GOT3 (cell line): ENCODE data around the gene UGT1A8.

ENCODE experiments used
- DNase-seq: peaks from one replicate; lab custom pipeline; 2025; ENCODE audit warnings: mixed read lengths; lab: John Stamatoyannopoulos, UW

UGT1A8 gene

DNA sequence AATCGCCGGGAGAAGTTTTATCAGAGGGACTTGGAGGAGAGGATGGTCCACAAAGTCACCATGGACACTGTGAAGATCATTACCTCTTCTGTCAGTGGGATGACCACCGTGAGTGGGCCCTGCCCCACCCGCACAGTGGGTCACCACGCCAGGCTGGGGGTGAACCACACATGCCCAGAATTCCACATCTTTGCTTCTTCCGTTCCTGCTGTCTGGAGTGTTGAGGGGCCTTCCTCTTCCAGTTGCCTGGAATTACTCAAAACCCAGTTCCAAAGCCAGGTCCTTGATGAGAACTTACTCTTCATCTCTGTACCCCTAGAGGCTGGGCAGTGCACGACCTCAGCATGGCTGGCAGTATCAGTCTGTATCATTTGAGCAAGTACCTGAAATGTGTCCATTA lies 182.8 kb downstream of the UGT1A8 start:
- no peak for DNase-seq

DNA sequence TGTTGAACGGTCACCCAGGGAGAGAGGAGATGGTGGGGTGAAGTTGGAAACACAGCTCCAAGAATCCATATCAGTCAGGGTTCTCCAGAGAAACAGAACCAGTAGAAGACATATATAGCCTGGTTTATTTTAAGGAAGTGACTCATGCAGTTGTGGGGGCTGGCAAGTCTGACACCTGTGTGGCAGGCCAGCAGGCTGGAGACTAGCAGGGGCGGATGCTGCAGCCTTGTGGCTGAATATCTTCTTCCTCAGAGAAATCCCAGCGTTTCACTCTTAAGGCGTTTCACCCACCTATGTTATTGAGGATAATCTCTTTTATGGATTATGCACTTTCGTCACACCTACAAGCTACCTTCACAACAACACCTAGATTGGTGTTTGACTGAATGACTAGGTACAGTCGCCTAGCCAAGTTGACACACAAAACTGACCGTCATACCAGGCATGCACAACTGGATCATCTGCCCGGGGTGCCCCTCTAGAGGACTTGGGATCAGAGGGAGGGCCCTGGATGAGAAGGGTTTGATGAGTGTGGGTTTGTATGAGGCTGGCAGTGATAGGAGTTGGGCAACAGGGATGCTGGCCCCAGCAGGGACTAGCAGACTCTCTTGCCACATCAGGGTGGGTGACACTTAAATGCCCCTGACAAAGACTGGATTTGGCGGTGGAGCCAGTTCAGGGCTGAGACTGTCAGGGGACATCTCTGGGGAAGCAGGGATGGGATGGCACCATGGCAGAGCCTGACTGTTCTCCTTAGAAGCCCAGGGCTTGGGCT lies 184.1 kb downstream of the UGT1A8 start:
- no peak for DNase-seq

DNA sequence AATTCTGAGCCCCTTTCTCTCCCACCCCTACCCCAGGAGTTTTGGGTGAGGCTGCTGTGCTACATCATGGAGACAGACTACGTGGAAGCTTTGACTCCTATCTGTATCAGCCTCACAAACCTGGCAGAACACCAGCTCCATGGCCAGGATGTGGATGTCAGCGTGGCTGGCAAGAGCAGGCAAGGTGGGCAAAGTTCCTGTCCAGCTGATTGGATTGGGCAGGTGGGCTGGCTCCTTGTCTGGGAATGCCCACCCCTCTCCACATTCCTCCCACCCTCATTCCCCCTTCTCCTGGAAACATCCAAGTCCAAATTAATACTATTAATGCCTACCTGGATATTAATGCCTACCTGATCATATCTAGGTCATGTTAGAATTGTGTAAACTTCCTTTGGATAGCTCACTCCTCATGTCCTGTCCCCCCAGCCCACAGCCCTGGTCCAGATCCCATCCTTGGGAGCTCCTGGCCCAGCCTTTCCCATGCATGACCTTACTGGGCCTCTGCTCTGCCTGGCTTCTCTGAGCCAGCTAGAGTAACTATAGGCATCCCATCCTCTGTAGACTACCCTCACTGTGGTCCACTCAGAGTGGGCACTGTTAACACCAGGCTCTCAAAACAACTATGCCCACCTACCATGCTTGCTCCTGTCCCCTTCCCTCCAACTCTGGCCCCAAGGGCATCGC lies 184.8 kb downstream of the UGT1A8 start:
- no peak for DNase-seq

DNA sequence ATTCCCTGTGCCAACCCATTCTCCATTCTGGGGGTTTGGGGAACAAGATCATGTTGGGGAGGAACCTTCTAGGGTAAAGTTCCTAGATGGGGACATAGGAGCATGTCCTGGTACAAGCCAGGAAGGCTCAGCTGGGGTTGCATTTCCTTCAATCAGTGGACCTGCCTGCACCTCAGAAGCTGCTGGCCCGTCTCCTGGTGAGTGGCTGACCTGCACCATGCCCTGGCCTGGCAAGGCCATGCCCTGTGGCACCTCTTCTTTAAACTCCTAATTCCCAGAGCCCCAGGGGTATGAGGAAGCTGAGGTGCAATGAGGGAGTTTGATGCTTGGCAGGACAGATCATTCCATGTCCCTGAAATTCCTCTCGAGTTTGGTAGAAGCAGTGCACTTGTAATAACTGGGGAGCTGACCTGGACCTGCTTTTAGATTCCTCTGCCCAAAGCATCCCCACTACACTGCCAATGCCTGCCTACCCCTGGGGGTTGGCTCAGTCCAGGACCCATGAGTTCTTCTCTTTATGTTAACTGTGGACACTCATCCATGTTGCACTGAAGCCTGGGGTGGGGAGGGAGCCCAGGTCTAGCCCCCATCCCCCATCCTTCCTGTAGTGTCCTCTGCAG lies 186.0 kb downstream of the UGT1A8 start:
- no peak for DNase-seq

DNA sequence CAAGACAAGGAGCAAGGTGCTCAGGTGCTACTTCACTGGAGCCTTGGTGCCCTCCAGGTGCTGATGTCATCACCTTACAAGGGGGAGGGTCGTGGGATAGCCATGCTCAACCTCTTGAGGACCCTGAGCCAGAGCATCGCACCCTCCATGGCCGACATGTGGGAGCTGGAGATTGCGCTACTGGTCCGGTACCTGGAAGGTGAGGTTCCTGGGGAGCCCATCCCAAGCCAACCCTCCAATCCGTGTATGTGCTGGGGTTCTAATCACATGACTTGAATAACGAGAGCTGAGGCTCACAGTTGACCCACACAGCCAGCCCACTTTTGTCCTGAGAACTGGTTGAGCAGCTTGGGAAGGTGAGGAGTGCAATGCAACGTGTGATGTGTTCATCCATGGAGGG lies 186.6 kb downstream of the UGT1A8 start:
- no peak for DNase-seq

DNA sequence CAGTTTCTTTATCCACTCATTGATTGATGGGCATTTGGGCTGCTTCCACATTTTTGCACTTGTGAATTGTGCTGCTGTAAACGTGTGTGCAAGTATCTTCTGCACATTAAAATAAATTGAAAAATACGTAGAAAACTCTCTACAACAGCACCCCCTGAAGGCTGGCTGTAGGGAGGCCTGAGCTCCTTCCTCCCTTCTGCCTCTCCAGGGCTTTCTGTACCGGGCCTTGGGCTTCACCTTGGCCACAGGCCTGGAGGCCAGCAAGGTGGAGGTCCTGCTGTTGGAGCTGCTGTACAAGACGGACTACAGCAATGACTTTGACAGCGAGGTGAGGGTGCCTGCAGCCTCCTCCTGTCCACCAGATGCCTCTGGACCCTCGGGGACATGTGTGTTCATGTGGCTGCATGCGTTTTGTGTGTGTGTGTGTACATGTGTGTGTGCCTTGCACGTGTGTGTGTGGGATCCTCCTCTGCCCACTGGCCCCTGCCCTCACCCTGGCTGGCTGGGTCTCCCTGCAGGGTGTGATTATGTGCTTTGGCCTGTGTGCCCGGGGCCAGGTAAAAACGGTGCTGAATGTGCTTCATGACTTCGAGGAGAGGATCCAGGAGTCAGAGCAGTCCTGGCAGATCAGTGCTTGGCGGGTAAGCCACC lies 189.9 kb downstream of the UGT1A8 start:
- no peak for DNase-seq

DNA sequence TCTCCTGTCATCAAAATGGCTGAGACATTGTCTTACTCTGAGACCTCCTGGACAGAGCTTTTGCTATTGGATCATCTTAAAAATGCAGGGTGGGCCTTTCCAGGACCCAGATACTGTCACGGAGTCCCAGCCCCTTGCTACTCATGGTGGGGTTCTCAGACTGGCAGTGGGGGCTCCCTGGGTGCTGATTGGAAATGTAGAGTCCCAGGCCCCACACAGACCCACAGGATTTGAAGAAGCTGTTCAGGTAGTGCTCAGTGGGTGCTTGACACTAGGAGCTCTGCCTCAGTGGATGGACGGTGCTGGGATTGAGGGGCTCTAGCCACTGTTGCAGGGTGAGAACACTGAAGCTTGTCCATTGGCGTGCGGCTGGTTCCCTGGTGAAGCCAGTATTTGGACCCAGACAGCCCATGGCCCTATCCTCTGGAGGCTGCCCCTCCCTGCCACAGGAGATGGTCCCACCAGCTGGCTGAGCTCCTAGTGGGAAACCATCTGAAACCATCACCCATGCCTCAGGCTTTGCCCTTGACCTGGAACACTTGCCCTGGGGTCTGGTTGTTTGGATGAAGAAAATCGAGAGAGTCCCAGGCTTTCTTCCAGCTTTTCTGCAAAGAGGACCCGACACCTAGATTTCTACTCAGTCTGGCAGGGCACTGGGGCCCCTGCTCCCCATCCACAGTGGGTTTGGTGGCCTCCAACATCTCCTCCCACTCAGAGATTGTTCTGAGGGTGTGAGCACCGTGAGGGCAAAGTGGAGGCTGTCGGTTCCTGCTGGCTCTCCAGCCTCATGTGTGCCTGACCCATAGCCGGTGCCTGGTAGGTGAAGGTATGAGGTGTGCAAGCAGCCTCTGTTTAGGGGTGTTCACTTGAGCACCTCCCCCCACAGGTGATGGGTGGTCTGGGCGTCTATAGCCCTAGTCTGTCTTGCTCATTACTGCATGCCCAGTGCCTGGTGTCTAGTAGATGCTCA lies 190.8 kb downstream of the UGT1A8 start:
- DNase-seq = no peak

DNA sequence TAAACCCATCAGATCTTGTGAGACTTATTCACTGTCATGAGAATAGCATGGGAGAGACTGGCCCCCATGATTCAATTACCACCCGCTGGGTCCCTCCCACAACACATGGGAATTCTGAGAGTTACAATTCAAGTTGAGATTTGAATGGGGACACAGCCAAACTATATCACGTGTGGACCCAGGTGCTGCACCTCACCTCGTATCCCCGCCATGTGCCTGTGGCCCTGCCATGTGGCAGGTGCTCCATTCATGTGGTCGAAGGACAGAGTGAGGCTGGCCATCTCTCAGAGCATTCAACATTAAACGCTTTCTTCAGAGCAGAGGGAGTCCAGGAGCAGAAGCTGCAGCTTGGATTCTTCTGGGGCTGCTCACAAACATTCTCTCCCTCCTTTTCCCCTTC lies 193.0 kb downstream of the UGT1A8 start:
- no peak for DNase-seq

DNA sequence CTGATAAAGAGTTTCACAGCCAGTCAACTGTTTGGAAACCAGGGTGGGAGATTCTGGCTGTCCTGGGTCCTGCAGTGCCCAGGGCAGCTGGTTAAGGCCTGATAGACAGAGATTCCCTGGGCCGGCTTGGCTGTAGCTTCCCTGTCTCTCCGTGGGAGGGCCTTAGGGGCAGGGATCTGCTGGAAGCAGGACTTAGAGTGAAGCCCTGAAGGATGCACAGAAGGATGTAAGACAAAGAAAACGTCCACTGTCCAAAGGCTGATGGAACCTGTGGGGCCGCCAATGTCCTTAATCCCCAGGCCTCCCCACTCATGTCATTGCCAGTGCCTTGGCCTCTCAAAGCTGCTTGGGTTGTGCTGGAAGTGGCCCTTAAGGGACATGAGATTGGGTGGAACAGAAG lies 193.7 kb downstream of the UGT1A8 start:
- no peak for DNase-seq

DNA sequence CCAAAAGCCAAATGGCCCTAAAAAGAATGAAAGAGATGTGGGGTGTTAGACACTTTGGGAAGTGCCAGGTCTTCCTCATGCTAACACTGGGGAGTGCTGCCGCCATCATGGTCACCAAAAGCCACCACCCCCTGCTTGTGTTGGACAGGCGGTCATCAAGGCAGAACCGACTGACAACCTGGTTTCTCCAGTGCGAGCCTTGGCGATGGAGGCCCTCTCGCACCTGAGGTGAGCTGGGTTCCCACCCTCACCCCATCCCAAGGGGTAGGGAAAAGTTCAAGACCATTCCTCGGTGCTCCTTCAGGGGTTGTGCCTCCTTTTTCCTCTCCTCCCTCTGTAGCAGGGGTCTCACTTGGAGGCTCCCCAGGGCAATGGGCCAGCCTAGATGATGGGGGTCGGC lies 194.3 kb downstream of the UGT1A8 start:
- no peak for DNase-seq

DNA sequence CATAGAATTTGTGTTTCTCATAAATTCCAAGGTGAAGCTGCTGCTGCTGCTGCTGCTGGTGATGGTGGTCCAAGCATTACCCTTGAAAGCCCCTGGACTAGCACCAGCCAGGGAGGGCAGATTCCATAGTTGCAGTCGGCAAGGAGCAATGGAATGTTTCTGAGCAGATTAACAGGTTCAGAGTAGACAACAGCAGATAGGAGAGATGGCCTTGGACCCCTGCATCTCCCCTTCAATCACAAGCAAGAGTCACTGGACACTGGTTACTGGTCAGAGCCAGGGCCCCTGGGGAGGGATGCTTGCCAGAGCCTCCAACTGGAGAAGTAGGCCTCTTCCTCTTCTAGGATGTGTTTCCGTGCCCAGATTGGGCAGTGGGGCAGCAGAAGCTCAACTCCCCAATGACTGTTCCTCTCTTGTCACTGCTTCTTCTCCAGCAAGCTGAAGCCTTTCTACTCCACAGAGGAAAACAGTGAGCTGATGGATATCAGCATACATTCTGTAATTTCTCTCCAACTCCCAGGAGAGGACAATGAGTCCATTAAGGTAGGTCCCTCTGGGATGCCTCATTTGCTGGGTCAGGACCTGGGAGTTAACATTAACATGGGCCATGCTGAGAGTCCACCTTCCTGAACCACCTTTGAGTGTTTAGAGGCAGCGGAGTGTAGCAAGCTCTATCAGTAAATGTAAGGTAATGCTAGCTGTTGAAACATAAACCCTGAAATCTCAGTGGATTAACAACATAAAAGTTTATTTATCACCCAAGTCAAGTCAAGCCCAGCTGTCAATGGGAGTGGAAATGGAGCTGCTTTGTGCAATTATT lies 196.0 kb downstream of the UGT1A8 start:
- DNase-seq = no peak

DNA sequence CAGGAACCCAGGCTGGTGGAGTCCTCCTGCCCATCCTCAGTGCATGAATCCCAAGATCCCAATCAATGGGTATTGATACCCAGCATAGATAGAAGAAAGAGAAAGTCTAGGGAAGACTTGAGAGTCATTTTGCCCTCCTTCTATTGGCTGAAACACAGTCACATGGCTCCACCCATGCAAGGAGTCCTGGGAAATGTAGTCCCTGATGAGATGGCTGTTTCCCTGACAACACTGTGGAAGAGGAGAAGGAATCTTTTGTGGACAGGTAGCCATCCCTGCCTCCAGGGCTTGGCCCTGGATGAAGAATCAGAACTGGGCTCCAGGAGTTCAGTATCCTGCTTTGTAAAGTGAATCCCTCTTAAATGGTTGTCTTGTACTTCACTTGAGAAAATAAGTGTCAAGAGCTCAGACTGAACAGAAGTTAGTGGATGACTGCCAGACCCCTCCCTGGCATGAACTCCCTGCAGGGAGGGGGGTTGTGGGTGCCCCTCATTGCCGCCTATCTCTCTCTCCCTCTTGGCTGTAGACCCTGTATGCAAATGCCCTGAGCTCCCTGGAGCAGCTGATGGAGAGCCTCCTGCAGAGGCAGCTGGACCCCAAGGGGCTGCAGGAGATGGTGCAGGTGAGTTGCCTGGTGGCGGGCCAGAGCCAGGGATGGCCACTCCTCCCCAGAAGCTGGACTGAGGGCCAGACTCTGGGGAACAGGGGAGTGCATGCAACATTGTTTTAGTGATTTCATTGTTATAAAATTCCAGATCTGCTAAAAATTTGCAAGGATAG lies 196.8 kb downstream of the UGT1A8 start:
- DNase-seq = no peak

DNA sequence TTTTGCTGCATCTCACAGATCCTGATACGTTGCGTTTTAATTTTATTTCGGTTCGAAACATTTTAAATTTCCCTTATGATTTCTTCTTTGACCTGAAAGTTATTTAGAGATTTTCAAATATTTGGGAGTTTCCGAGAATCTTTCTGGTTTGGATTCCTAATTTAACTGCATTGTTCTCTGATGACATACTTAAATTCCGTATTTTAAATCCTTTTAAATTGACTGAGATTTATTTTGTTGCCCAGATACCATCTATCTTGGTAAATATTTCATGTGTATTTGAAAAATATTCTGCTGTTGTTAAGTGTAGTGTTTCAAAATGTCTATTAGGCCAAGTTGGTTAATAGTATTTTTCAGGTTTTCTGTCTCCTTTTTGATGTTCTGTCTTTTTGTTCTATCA lies 198.4 kb downstream of the UGT1A8 start:
- no peak for DNase-seq

DNA sequence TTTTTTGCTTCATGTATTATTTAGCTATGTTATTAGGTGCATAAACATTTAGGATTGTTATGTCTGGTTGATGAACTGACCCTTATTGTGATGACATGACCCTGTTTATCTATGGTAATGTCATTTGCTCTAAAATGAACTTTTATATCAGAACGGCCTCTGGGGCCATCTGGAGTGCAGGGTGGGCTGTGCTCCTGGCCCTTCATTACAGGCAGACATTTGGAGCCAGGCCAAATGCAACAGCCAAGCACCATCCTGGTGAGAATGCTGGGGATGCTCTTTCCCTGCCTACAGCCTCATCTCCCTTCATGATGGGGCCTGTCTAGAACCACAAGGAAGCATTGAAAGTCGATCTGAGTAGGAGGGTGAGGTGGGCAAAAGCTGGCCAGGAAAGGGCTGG lies 198.9 kb downstream of the UGT1A8 start:
- no peak for DNase-seq

DNA sequence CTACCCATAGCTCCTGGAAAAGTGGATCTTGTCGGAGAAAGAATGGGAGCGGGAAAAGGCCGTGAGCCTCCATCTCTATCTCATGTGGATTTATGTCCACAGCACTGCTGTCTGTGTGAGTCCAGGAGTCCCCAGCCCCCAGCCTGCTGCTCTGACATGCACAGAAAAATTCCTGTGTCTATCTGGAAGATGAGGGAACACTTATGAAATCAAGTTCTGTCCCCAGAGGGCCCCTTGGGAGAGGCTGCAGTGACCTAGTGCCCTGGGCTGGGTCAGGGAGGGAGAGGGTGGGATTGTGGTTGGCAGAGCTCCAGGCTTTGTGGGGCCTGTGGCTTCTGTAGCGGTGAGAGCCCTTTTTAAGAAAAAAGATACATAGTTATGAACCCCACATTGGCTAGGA lies 199.3 kb downstream of the UGT1A8 start:
- DNase-seq = no peak

DNA sequence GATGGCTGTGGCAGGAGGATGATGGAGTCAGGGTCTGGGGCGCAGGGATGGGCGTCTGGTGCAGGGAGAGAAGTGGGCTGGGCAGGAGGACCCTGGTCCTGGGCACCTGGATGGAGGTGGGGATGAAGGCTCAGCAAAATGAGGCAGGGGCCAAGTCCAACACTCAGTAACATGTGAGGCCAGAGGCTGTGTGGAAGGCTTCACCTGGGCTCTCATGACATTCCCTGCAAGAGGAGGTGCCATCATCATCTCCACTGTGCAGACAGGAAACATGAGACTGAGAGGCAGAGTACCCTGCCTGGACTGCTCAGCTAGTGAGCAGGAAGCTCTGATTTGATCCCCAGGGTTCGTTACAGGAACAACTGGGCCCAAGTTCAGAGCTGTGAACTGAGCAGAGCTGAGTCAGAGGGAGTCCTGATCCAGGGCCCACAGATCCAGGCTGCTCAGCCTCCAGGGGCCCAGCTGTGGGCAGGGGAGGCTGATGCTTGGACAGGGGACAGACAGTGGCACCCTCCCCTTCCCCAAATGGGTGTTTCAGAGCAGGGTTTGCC lies 200.0 kb downstream of the UGT1A8 start:
- no peak for DNase-seq

DNA sequence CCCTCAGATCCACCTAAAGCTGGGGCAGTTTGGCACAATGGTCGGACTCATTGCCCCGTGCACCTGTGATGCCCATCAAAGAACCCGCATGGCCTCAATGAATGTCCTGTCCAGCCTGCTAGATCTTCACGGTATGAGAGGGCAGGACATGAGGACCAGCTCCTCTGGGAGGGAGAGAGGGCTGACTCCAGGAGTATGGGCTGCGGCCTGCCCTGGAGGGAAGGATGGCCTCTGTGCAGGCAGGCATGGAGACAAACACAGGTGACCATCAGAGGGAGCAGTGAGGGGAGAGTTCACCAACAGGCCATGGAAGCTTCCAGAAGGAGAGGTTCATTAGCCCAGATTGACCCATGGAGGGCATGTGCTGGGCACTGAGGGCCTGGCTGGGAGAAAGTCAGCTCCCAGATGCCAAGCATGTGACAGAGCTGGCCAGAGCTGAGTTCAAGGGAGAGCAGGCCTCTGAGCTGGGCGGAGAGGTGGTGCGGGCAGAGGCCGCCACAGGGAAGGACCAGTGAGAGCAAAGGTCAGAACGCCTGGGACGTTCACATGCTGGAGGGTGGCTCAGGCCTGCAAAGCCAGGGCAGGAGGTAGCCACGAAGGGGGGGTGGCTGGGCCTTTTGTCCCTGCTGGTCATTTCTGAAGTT lies 200.7 kb downstream of the UGT1A8 start:
- no peak for DNase-seq

DNA sequence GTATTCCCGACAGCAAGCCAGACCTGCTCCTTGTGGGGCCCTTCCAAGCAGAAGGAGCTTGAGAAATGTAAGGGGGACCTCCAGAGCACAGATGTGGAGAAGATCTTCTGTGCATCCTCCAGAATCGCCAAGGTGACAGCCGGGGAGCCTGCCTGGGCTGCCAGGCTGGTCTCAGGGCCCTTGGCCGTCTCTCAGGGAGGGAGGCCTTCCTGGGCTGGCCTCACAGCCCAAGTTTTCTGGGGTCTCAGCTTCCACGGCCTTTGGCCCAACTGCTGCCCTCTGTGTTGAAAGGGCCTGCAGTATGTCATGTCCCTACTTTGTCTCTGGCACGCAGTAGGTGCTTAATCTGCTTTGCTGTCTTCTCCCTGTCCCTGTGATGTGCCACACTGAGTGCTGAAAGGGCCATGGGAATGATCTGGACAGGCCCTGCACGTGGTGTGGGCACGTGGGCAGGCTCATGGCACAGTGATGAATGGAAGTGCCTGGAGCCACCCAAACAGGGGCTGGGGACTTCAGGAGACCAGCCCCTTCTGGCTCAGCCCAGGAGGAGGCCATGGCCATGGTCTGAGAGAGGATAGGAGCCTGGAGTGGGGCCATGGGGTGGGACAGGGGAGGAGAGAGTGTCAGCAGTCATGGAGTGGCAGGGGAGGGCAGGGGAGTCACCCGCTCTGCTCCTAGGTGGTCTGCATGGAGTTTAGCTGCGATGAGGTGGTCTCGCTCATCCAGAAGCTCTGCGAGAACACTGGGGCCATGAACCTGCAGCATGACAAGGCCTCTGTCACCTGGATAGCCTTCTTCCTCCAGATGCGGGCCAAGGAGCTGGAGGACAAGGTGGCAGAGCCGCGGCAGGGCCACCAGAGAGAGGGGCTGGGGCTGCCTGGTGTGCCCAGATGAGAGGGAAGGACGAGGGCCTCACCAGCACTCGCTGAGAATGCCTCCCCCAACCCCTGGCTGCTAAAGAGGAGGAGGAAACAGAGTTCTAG lies 201.5 kb downstream of the UGT1A8 start:
- no peak for DNase-seq
